SU-DHL-6 (cell line): ENCODE data around the gene OGFOD2.

Experiments used
- EZH2phosphoT487 ChIP-seq: fragments of 200-600 bp; sonication (generic), shearing (Covaris generic); conservative IDR thresholded peaks from 2 replicates; pipeline ENCODE4 v1.6.1; 2018; ENCODE audit warnings: mild to moderate bottlenecking, antibody characterized with exemption, low read length, moderate library complexity, mixed read lengths
- TF ChIP-seq, protein P1 (sequence below): fragments of 200-600 bp; sonication (generic); IDR thresholded peaks from one replicate; pipeline ENCODE4 v1.5.1; 2017; ENCODE audit warnings: antibody characterized with exemption, mild to moderate bottlenecking, low read length, moderate library complexity; ENCODE audit not compliant: insufficient read depth, poor library complexity, severe bottlenecking

GRCh38 chr12:122928404-122929147 is 46.5 kb upstream of the OGFOD2 start:
- TF ChIP-seq, protein P1, sequence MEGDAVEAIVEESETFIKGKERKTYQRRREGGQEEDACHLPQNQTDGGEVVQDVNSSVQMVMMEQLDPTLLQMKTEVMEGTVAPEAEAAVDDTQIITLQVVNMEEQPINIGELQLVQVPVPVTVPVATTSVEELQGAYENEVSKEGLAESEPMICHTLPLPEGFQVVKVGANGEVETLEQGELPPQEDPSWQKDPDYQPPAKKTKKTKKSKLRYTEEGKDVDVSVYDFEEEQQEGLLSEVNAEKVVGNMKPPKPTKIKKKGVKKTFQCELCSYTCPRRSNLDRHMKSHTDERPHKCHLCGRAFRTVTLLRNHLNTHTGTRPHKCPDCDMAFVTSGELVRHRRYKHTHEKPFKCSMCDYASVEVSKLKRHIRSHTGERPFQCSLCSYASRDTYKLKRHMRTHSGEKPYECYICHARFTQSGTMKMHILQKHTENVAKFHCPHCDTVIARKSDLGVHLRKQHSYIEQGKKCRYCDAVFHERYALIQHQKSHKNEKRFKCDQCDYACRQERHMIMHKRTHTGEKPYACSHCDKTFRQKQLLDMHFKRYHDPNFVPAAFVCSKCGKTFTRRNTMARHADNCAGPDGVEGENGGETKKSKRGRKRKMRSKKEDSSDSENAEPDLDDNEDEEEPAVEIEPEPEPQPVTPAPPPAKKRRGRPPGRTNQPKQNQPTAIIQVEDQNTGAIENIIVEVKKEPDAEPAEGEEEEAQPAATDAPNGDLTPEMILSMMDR = no peak
- TF ChIP-seq EZH2phosphoT487 = no peak
